HepG2 (cell line): Measurements from ENCODE around the gene USP5. TPM values are rescaled to one million over a fixed set of nuclear protein-coding genes. Genes with fewer than 3 reads are reported as not detected.

ENCODE experiments used
- ELF1 ChIP-seq: sonication (generic); formaldehyde crosslinking; IDR thresholded peaks from 2 replicates; pipeline ENCODE4 v1.4.0; 2020; ENCODE audit warnings: missing genetic modification reagents
- MAFK ChIP-seq, 2 experiments: IDR thresholded peaks in 1 of 2; conservative IDR thresholded peaks in 1 of 2; 2 replicates each; pipeline ENCODE4 v1.6.1; 2011; ENCODE audit warnings: improper control_type of control experiment in 2 of 2, low read length in 2 of 2
- MTA3 ChIP-seq: sonication (generic); formaldehyde crosslinking; IDR thresholded peaks from 2 replicates; pipeline ENCODE4 v1.4.0; 2020; ENCODE audit warnings: missing genetic modification reagents
- PHF8 ChIP-seq: sonication (generic); formaldehyde crosslinking; IDR thresholded peaks from 2 replicates; pipeline ENCODE4 v1.5.0; 2020; ENCODE audit warnings: missing genetic modification reagents
- STAT5B ChIP-seq: sonication (generic); formaldehyde crosslinking; IDR thresholded peaks from 2 replicates; pipeline ENCODE4 v1.4.0; 2020; ENCODE audit warnings: missing genetic modification reagents
- ZBTB20 ChIP-seq: sonication (generic); formaldehyde crosslinking; IDR thresholded peaks from 2 replicates; pipeline ENCODE4 v1.8.1; 2023; ENCODE audit warnings: missing genetic modification reagents, low read depth, mild to moderate bottlenecking, borderline replicate concordance
- ZNF256 ChIP-seq: sonication (generic); formaldehyde crosslinking; conservative IDR thresholded peaks from 2 replicates; pipeline ENCODE4 v1.4.0; 2020; ENCODE audit warnings: missing genetic modification reagents
- ZNF263 ChIP-seq: sonication (generic); formaldehyde crosslinking; IDR thresholded peaks from 2 replicates; pipeline ENCODE4 v1.4.0; 2020; ENCODE audit warnings: missing genetic modification reagents
- ZNF564 ChIP-seq: sonication (generic); formaldehyde crosslinking; IDR thresholded peaks from 2 replicates; pipeline ENCODE4 v1.8.1; 2023; ENCODE audit warnings: mild to moderate bottlenecking, missing genetic modification reagents
- ZNF777 ChIP-seq: sonication (generic); formaldehyde crosslinking; IDR thresholded peaks from 2 replicates; pipeline ENCODE4 v1.4.0; 2020; ENCODE audit warnings: missing genetic modification reagents
- ZNF792 ChIP-seq: IDR thresholded peaks from 2 replicates; pipeline ENCODE4 v1.6.1; 2016
- ZZZ3 ChIP-seq: sonication (generic); formaldehyde crosslinking; IDR thresholded peaks from 2 replicates; pipeline ENCODE4 v1.4.0; 2020; ENCODE audit warnings: missing genetic modification reagents, mild to moderate bottlenecking, borderline replicate concordance
- polyA plus RNA-seq, 8 experiments: library from polyadenylated mRNA; depleted of rRNA in 3 of 8; stranded (reverse) in 7 of 8; unstranded in 1 of 8; fragments of >200 nt; fragmentation: Illumina TruSeq in 4 of 8; extraction: Trizol in 4 of 8; gene quantifications; 2 replicates each; pipeline versions ENCODE4 v1.2.1 to v1.2.3, GENCODE V29; 2011 to 2016; ENCODE audit warnings: low read depth in 4 of 8, missing spikeins in 1 of 8, mixed read lengths in 1 of 8; ENCODE audit not compliant: insufficient read depth in 1 of 8
- total RNA-seq, 5 experiments: library from RNA; depleted of rRNA; stranded (reverse); fragments of >200 nt; fragmentation: Illumina TruSeq; extraction: Trizol; gene quantifications; 2 replicates each; pipeline ENCODE4 v1.2.3, GENCODE V29; 2016; ENCODE audit warnings: low read depth in 1 of 5
- TF ChIP-seq, protein P1 (sequence below): sonication (generic); formaldehyde crosslinking; IDR thresholded peaks from 2 replicates; pipeline ENCODE4 v1.5.0; 2020; ENCODE audit warnings: missing genetic modification reagents, mild to moderate bottlenecking, borderline replicate concordance
- TF ChIP-seq, protein P2 (sequence below): sonication (generic); formaldehyde crosslinking; IDR thresholded peaks from 2 replicates; pipeline ENCODE4 v1.4.0; 2020; ENCODE audit warnings: missing genetic modification reagents, borderline replicate concordance
- TF ChIP-seq, protein P3 (sequence below): IDR thresholded peaks from 2 replicates; pipeline ENCODE4 v1.4.0; 2020; ENCODE audit warnings: mild to moderate bottlenecking, missing genetic modification reagents
- TF ChIP-seq, protein P4 (sequence below): sonication (generic); formaldehyde crosslinking; IDR thresholded peaks from 2 replicates; pipeline ENCODE4 v1.9.0; 2021; ENCODE audit warnings: missing genetic modification reagents, borderline replicate concordance
- TF ChIP-seq, protein P5 (sequence below): sonication (generic); formaldehyde crosslinking; IDR thresholded peaks from 2 replicates; pipeline ENCODE4 v1.5.1; 2020; ENCODE audit warnings: mild to moderate bottlenecking, missing genetic modification reagents, moderate library complexity

The USP5 gene
- total and polyA plus RNA-seq, 2 of the 13 experiments (the other 11 are each of a cell fraction or from before 2014, with no cell fraction given), result 39.6 to 56.0 TPM

DNA sequence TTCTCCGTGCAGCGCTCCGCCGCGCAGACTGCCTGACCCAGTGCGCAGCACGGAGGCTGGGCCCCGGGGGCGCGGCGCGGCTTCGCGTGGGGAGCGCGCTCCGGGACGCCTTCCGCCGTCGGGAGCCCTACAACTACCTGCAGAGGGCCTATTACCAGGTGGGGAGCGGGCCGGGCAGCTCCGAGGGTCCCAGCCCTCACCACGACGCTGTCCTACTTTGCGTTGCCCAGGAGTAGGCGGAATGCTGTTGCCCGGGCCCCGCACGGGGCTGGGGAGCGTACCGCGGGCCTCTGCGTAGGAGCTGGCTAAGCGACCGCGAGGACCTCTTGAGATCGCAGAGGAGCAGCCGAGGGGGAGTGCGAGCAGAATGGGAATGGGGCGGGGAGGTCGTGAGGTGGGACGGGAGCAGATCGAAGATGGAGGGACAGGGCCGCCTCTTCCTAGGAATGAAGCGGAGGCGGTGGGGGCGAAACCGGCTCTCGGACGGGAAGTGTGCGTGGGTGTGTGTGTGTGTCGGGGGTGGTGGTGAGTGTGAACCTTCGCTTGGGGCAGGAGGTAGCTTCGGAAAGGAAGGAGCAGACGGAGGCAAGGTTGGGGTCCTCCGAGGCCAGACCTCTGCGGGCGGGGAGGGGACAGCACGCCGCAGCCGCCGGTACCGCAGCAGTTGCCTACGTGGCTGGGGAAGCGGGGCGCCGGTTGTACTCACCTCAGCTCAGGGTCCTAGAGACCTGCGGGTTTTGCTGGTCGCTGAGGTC, 23.0 kb upstream of the USP5 start (continued):
- TF ChIP-seq, protein P1, sequence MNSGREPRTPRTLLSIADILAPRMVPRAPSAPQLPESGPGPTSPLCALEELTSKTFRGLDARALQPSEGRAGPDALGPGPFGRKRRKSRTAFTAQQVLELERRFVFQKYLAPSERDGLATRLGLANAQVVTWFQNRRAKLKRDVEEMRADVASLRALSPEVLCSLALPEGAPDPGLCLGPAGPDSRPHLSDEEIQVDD (CRISPR knock-in tag), result no peak
- TF ChIP-seq, protein P2, sequence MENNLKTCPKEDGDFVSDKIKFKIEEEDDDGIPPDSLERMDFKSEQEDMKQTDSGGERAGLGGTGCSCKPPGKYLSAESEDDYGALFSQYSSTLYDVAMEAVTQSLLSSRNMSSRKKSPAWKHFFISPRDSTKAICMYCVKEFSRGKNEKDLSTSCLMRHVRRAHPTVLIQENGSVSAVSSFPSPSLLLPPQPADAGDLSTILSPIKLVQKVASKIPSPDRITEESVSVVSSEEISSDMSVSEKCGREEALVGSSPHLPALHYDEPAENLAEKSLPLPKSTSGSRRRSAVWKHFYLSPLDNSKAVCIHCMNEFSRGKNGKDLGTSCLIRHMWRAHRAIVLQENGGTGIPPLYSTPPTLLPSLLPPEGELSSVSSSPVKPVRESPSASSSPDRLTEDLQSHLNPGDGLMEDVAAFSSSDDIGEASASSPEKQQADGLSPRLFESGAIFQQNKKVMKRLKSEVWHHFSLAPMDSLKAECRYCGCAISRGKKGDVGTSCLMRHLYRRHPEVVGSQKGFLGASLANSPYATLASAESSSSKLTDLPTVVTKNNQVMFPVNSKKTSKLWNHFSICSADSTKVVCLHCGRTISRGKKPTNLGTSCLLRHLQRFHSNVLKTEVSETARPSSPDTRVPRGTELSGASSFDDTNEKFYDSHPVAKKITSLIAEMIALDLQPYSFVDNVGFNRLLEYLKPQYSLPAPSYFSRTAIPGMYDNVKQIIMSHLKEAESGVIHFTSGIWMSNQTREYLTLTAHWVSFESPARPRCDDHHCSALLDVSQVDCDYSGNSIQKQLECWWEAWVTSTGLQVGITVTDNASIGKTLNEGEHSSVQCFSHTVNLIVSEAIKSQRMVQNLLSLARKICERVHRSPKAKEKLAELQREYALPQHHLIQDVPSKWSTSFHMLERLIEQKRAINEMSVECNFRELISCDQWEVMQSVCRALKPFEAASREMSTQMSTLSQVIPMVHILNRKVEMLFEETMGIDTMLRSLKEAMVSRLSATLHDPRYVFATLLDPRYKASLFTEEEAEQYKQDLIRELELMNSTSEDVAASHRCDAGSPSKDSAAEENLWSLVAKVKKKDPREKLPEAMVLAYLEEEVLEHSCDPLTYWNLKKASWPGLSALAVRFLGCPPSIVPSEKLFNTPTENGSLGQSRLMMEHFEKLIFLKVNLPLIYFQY (CRISPR knock-in tag), result no peak
- TF ChIP-seq ZNF263 (CRISPR knock-in tag) (no peak), MAFK (conservative IDR thresholded peaks at IDR 0.05 in 1 of 2, IDR thresholded peaks at IDR 0.05 in 1 of 2; ENCODE audit: low read length in 2 of 2) (no peak), STAT5B (CRISPR knock-in tag) (no peak), ZNF256 (CRISPR knock-in tag) (no peak), ZNF777 (CRISPR knock-in tag) (no peak), PHF8 (CRISPR knock-in tag) (peak; percentile 68; the same call in 1 of the 2 replicates), ZNF564 (CRISPR knock-in tag) (no peak; the same call in 1 of the 2 replicates), ZZZ3 (CRISPR knock-in tag) (no peak), ELF1 (no peak), MTA3 (CRISPR knock-in tag) (no peak), ZNF792 (CRISPR knock-in tag) (no peak), ZBTB20 (CRISPR knock-in tag) (peak; percentile 55; the same call in 1 of the 2 replicates)
- TF ChIP-seq, protein P3, sequence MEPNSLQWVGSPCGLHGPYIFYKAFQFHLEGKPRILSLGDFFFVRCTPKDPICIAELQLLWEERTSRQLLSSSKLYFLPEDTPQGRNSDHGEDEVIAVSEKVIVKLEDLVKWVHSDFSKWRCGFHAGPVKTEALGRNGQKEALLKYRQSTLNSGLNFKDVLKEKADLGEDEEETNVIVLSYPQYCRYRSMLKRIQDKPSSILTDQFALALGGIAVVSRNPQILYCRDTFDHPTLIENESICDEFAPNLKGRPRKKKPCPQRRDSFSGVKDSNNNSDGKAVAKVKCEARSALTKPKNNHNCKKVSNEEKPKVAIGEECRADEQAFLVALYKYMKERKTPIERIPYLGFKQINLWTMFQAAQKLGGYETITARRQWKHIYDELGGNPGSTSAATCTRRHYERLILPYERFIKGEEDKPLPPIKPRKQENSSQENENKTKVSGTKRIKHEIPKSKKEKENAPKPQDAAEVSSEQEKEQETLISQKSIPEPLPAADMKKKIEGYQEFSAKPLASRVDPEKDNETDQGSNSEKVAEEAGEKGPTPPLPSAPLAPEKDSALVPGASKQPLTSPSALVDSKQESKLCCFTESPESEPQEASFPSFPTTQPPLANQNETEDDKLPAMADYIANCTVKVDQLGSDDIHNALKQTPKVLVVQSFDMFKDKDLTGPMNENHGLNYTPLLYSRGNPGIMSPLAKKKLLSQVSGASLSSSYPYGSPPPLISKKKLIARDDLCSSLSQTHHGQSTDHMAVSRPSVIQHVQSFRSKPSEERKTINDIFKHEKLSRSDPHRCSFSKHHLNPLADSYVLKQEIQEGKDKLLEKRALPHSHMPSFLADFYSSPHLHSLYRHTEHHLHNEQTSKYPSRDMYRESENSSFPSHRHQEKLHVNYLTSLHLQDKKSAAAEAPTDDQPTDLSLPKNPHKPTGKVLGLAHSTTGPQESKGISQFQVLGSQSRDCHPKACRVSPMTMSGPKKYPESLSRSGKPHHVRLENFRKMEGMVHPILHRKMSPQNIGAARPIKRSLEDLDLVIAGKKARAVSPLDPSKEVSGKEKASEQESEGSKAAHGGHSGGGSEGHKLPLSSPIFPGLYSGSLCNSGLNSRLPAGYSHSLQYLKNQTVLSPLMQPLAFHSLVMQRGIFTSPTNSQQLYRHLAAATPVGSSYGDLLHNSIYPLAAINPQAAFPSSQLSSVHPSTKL (CRISPR knock-in tag), result peak; percentile 18; the same call in 1 of the 2 replicates
- TF ChIP-seq, protein P4, sequence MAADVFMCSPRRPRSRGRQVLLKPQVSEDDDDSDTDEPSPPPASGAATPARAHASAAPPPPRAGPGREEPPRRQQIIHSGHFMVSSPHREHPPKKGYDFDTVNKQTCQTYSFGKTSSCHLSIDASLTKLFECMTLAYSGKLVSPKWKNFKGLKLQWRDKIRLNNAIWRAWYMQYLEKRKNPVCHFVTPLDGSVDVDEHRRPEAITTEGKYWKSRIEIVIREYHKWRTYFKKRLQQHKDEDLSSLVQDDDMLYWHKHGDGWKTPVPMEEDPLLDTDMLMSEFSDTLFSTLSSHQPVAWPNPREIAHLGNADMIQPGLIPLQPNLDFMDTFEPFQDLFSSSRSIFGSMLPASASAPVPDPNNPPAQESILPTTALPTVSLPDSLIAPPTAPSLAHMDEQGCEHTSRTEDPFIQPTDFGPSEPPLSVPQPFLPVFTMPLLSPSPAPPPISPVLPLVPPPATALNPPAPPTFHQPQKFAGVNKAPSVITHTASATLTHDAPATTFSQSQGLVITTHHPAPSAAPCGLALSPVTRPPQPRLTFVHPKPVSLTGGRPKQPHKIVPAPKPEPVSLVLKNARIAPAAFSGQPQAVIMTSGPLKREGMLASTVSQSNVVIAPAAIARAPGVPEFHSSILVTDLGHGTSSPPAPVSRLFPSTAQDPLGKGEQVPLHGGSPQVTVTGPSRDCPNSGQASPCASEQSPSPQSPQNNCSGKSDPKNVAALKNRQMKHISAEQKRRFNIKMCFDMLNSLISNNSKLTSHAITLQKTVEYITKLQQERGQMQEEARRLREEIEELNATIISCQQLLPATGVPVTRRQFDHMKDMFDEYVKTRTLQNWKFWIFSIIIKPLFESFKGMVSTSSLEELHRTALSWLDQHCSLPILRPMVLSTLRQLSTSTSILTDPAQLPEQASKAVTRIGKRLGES (CRISPR knock-in tag), result no peak
- TF ChIP-seq, protein P5, sequence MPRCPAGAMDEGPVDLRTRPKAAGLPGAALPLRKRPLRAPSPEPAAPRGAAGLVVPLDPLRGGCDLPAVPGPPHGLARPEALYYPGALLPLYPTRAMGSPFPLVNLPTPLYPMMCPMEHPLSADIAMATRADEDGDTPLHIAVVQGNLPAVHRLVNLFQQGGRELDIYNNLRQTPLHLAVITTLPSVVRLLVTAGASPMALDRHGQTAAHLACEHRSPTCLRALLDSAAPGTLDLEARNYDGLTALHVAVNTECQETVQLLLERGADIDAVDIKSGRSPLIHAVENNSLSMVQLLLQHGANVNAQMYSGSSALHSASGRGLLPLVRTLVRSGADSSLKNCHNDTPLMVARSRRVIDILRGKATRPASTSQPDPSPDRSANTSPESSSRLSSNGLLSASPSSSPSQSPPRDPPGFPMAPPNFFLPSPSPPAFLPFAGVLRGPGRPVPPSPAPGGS (CRISPR knock-in tag), result peak; percentile 65; the same call in 1 of the 2 replicates
